Measurements from ENCODE around the gene RAB44.

Gene RAB44

DNA sequence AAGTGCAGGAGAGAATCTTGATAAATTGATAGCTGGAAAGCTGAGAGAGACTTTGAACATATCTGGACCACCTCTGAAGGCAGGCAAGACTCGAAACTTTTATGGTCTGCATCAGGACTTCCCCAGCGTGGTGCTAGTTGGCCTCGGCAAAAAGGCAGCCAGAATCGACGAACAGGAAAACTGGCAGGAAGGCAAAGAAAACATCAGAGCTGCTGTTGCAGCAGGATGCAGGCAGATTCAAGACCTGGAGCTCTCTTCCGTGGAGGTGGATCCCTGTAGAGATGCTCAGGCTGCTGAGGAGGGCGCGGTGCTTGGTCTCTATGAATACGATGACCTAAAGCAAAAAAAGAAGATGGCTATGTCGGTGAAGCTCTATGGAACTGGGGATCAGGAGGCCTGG lies 23.7 kb upstream of the RAB44 start:
- TF ChIP-seq CTCF (IDR thresholded peaks at IDR 0.05; ENCODE audit: low read length) = no peak
- no peak for TF ChIP-seq EZH2 (IDR thresholded peaks at IDR 0.05; ENCODE audit: borderline replicate concordance, low read length)
- Histone ChIP-seq H3K27me3 (ENCODE audit: insufficient read depth, low read length) (0 out of 2 replicates have a peak, but pooled peaks cover 7% of the 10 kb centered on the region), H3K9ac (ENCODE audit: low read length) (no peak overlapping the region), H3K9me2 (ENCODE audit: low read depth, low read length) (no peaks in the 10 kb centered on the region), H3K4me2 (ENCODE audit: low read length) (no peak overlapping the region), H3K27ac (ENCODE audit: low read depth, low read length, poor library complexity, severe bottlenecking) (no peak overlapping the region), H3F3A (ENCODE audit: insufficient read depth, low read length) (0 out of 2 replicates have a peak, but pooled peaks cover 3% of the 10 kb centered on the region), H4K20me1 (ENCODE audit: insufficient read depth, low read length) (no peaks in the 10 kb centered on the region), H3K4me3 (ENCODE audit: low read depth, low read length, poor library complexity, severe bottlenecking) (no peak overlapping the region), H3K36me3 (ENCODE audit: insufficient read depth, low read length) (no peaks in the 10 kb centered on the region; the same call in 1 of the 2 replicates), H3K79me2 (ENCODE audit: insufficient read depth, low read length) (no peaks in the 10 kb centered on the region), H3K9me3 (ENCODE audit: low read length) (no peaks in the 10 kb centered on the region), H2AFZ (ENCODE audit: low read length) (no peak overlapping the region), H3K4me1 (ENCODE audit: insufficient read depth, low read length, severe bottlenecking) (peaks cover 12% of the 10 kb centered on the region)

- no peaks in the 10 kb centered on the region for H4K20me1 ChIP-seq (ENCODE audit: insufficient read depth, low read length)
- H3F3A ChIP-seq (ENCODE audit: insufficient read depth, low read length) = 0 out of 2 replicates have a peak, but pooled peaks cover 3% of the 10 kb centered on the region
- no peaks in the 10 kb centered on the region for H3K9me2 ChIP-seq (ENCODE audit: low read depth, low read length)
- TF ChIP-seq CTCF (IDR thresholded peaks at IDR 0.05; ENCODE audit: low read length) (no peak), EZH2 (IDR thresholded peaks at IDR 0.05; ENCODE audit: borderline replicate concordance, low read length) (no peak)
- no peak overlapping the region for H3K9ac ChIP-seq (ENCODE audit: low read length)
- peaks cover 22% of the 10 kb centered on the region for H3K4me1 ChIP-seq (ENCODE audit: insufficient read depth, low read length, severe bottlenecking)
- no peak overlapping the region for H3K4me3 ChIP-seq (ENCODE audit: low read depth, low read length, poor library complexity, severe bottlenecking)
- H3K27ac ChIP-seq (ENCODE audit: low read depth, low read length, poor library complexity, severe bottlenecking) = no peak overlapping the region
- H3K9me3 ChIP-seq (ENCODE audit: low read length) = no peaks in the 10 kb centered on the region
- no peak overlapping the region for H2AFZ ChIP-seq (ENCODE audit: low read length)
- H3K27me3 ChIP-seq (ENCODE audit: insufficient read depth, low read length) = 0 out of 2 replicates have a peak, but pooled peaks cover 7% of the 10 kb centered on the region
- H3K79me2 ChIP-seq (ENCODE audit: insufficient read depth, low read length) = no peaks in the 10 kb centered on the region
- H3K36me3 ChIP-seq (ENCODE audit: insufficient read depth, low read length) = no peaks in the 10 kb centered on the region; the same call in 1 of the 2 replicates
- no peak overlapping the region for H3K4me2 ChIP-seq (ENCODE audit: low read length)
Measured at GRCh38 chr6:36674942-36675341, 22.7 kb upstream of the RAB44 start.

DNA sequence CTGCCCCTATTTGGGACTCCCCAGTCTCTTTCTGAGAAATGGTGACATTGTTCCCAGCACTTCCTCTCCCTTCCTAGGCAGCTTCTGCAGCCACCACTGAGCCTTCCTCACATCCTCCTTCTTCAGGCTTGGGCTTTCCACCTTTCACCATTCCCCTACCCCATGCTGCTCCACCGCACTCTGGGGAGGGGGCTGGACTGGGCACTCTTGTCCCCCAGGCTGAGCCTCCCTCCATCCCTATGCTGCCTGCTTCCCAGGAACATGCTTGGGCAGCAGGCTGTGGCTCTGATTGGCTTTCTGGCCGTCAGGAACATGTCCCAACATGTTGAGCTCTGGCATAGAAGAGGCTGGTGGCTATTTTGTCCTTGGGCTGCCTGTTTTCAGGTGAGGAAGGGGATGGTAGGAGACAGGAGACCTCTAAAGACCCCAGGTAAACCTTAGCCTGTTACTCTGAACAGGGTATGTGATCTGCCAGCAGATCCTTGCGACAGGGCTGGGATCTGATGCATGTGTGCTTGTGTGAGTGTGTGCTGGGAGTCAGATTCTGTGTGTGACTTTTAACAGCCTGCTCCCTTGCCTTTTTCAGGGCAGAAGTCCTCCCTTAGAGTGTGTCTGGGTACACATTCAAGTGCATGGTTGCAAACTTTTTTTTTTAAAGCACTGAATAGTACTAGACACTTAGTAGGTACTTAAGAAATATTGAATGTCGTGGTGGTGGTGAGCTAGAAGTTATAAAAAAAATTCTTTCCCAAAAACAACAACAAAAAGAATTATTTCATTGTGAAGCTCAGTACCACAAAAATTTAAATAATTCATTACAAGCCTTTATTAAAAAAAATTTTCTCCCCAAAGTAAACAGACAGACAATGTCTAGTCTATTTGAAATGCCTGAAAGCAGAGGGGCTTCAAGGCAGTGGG lies 21.2 kb upstream of the RAB44 start:
- H3K9me2 ChIP-seq (ENCODE audit: low read depth, low read length) = no peaks in the 10 kb centered on the region
- peaks cover 37% of the 10 kb centered on the region for H3K4me1 ChIP-seq (ENCODE audit: insufficient read depth, low read length, severe bottlenecking)
- H3K27me3 ChIP-seq (ENCODE audit: insufficient read depth, low read length) = no peaks in the 10 kb centered on the region
- H2AFZ ChIP-seq (ENCODE audit: low read length) = no peak overlapping the region
- no peaks in the 10 kb centered on the region for H4K20me1 ChIP-seq (ENCODE audit: insufficient read depth, low read length)
- no peak for TF ChIP-seq EZH2 (IDR thresholded peaks at IDR 0.05; ENCODE audit: borderline replicate concordance, low read length)
- TF ChIP-seq CTCF (IDR thresholded peaks at IDR 0.05; ENCODE audit: low read length) = no peak
- H3K4me2 ChIP-seq (ENCODE audit: low read length) = no peak overlapping the region
- H3F3A ChIP-seq (ENCODE audit: insufficient read depth, low read length) = 0 out of 2 replicates have a peak, but pooled peaks cover 3% of the 10 kb centered on the region
- no peak overlapping the region for H3K4me3 ChIP-seq (ENCODE audit: low read depth, low read length, poor library complexity, severe bottlenecking)
- no peaks in the 10 kb centered on the region for H3K9me3 ChIP-seq (ENCODE audit: low read length)
- no peaks in the 10 kb centered on the region for H3K36me3 ChIP-seq (ENCODE audit: insufficient read depth, low read length)
- no peak overlapping the region for H3K27ac ChIP-seq (ENCODE audit: low read depth, low read length, poor library complexity, severe bottlenecking)
- no peak overlapping the region for H3K9ac ChIP-seq (ENCODE audit: low read length)
- no peaks in the 10 kb centered on the region for H3K79me2 ChIP-seq (ENCODE audit: insufficient read depth, low read length)

Data from OCI-LY1 (cell line).